Glutamatergic neuron (in vitro differentiated cells): ENCODE measurements around the gene TEAD4. TPM values are rescaled to one million over a fixed set of nuclear protein-coding genes. Genes with fewer than 3 reads are reported as not detected.

Experiments used
- DNase-seq: peaks from one replicate; pipeline ENCODE4 v3.0.0; 2022
- H3K27ac Mint-ChIP-seq: one replicate; pipeline ENCODE4 v1.8.0; 2020; ENCODE audit warnings: mild to moderate bottlenecking, mixed read lengths, inconsistent platforms; ENCODE audit not compliant: unreplicated experiment
- H3K27me3 Mint-ChIP-seq: one replicate; pipeline ENCODE4 v1.8.0; 2020; ENCODE audit warnings: mild to moderate bottlenecking, moderate library complexity, mixed read lengths, inconsistent platforms; ENCODE audit not compliant: unreplicated experiment
- H3K36me3 Mint-ChIP-seq: one replicate; pipeline ENCODE4 v1.8.0; 2020; ENCODE audit warnings: mild to moderate bottlenecking, mixed read lengths, inconsistent platforms; ENCODE audit not compliant: unreplicated experiment
- H3K4me1 Mint-ChIP-seq: one replicate; pipeline ENCODE4 v1.8.0; 2020; ENCODE audit warnings: mild to moderate bottlenecking, low read depth, mixed read lengths, inconsistent platforms; ENCODE audit not compliant: unreplicated experiment
- H3K4me3 Mint-ChIP-seq: one replicate; pipeline ENCODE4 v1.8.0; 2020; ENCODE audit warnings: mild to moderate bottlenecking, mixed read lengths, inconsistent platforms; ENCODE audit not compliant: unreplicated experiment
- H3K9me3 Mint-ChIP-seq: one replicate; pipeline ENCODE4 v1.8.0; 2020; ENCODE audit warnings: mild to moderate bottlenecking, moderate library complexity, mixed read lengths, inconsistent platforms; ENCODE audit not compliant: unreplicated experiment
- CTCF ChIP-seq: fragments of 200-600 bp; sonication (generic); IDR thresholded peaks from one replicate; pipeline ENCODE4 v1.5.0; 2021; ENCODE audit not compliant: partially characterized antibody, unreplicated experiment
- total RNA-seq: library from RNA; stranded (reverse); fragmentation: NEBNext Ultra II Directional; extraction: Animal tissue kit (Norgen Biotek cat#: 25700); gene quantifications from one replicate; pipeline ENCODE4 v1.2.1, GENCODE V29; 2021; ENCODE audit not compliant: unreplicated experiment

Gene TEAD4
- total RNA-seq, 1 donor from 2014 or later, result 3.8 TPM

GRCh38 chr12:2992724-2993123 lies 33.5 kb downstream of the TEAD4 start:
- Mint-ChIP-seq H3K36me3 (peaks cover 7% of the 10 kb centered on the region), H3K27me3 (peaks cover 3% of the 10 kb centered on the region), H3K9me3 (peaks cover 3% of the 10 kb centered on the region), H3K27ac (no peak overlapping the region), H3K4me3 (no peak overlapping the region), H3K4me1 (no peaks in the 10 kb centered on the region)
- DNase-seq, result no peak
- no peak for TF ChIP-seq CTCF

- H3K9me3 Mint-ChIP-seq, result no peaks in the 10 kb centered on the region
- peaks cover 3% of the 10 kb centered on the region for H3K27me3 Mint-ChIP-seq
- no peak overlapping the region for H3K27ac Mint-ChIP-seq
- no peak for DNase-seq
- H3K36me3 Mint-ChIP-seq, result no peaks in the 10 kb centered on the region
- no peak for TF ChIP-seq CTCF
- H3K4me3 Mint-ChIP-seq, result no peak overlapping the region
- H3K4me1 Mint-ChIP-seq, result peaks cover 26% of the 10 kb centered on the region
Observed at GRCh38 chr12:2997989-2998670, 38.9 kb downstream of the TEAD4 start.

- Mint-ChIP-seq H3K27me3 (peaks cover 5% of the 10 kb centered on the region), H3K36me3 (no peaks in the 10 kb centered on the region), H3K9me3 (peaks cover 5% of the 10 kb centered on the region), H3K4me3 (no peak overlapping the region), H3K27ac (no peak overlapping the region), H3K4me1 (peaks cover 31% of the 10 kb centered on the region)
- DNase-seq, result peak; percentile 71
- TF ChIP-seq CTCF, result no peak
Observed at GRCh38 chr12:2998789-2999264, 39.6 kb downstream of the TEAD4 start.

- Mint-ChIP-seq H3K36me3 (no peaks in the 10 kb centered on the region), H3K4me3 (no peak overlapping the region), H3K27ac (peak overlapping the region; percentile 64), H3K4me1 (peaks cover 36% of the 10 kb centered on the region), H3K27me3 (peaks cover 4% of the 10 kb centered on the region), H3K9me3 (peaks cover 5% of the 10 kb centered on the region)
- peak; percentile 51 for DNase-seq
- TF ChIP-seq CTCF, result no peak
Observed at GRCh38 chr12:2999265-2999841, 40.2 kb downstream of the TEAD4 start.

- Mint-ChIP-seq H3K4me1 (peaks cover 45% of the 10 kb centered on the region), H3K27me3 (peaks cover 7% of the 10 kb centered on the region), H3K36me3 (no peaks in the 10 kb centered on the region)
Observed at GRCh38 chr12:3000548-3001275, 41.5 kb downstream of the TEAD4 start.

More at GRCh38 chr12:3000548-3001275, 41.5 kb downstream of the TEAD4 start:
- peak; percentile 43 for DNase-seq
- H3K4me3 Mint-ChIP-seq, result peak overlapping the region; percentile 16
- peak; percentile 59 for TF ChIP-seq CTCF
- H3K9me3 Mint-ChIP-seq, result peaks cover 6% of the 10 kb centered on the region
- H3K27ac Mint-ChIP-seq, result peak overlapping the region; percentile 29
